Fibroblast of villous mesenchyme (primary cell): ENCODE data around the gene TOMM7. TPM values are rescaled to one million over a fixed set of nuclear protein-coding genes. Genes with fewer than 3 reads are reported as not detected.
"Not testable (repeated sequence)": the region's sequence is repeated elsewhere in the genome, so short reads cannot be mapped to it uniquely, and the experiment has no call there.

Source experiments
- DNase-seq: peaks from one replicate; pipeline ENCODE4 v3.0.0-alpha.2; 2010; ENCODE audit warnings: low read depth
- H3K4me3 ChIP-seq: 2 replicates; pipeline ENCODE4 v1.5.1; 2011; ENCODE audit warnings: low read depth, mild to moderate bottlenecking, low read length
- total RNA-seq: library from RNA; depleted of rRNA; stranded (reverse); fragments of >200 nt; gene quantifications from 2 replicates; pipeline ENCODE4 v1.2.3, GENCODE V29; 2012
- TF ChIP-seq, protein P1 (sequence below): IDR thresholded peaks from 2 replicates; pipeline ENCODE4 v1.5.1; 2012; ENCODE audit warnings: low read depth, mild to moderate bottlenecking, low read length; ENCODE audit not compliant: insufficient read depth

The TOMM7 gene
- total RNA-seq, 1 donor: 135 TPM

GRCh38 chr7:22805227-22805626 is 17.4 kb downstream of the TOMM7 start:
- H3K4me3 ChIP-seq: no peak overlapping the region
- DNase-seq: no peak
- TF ChIP-seq, protein P1, sequence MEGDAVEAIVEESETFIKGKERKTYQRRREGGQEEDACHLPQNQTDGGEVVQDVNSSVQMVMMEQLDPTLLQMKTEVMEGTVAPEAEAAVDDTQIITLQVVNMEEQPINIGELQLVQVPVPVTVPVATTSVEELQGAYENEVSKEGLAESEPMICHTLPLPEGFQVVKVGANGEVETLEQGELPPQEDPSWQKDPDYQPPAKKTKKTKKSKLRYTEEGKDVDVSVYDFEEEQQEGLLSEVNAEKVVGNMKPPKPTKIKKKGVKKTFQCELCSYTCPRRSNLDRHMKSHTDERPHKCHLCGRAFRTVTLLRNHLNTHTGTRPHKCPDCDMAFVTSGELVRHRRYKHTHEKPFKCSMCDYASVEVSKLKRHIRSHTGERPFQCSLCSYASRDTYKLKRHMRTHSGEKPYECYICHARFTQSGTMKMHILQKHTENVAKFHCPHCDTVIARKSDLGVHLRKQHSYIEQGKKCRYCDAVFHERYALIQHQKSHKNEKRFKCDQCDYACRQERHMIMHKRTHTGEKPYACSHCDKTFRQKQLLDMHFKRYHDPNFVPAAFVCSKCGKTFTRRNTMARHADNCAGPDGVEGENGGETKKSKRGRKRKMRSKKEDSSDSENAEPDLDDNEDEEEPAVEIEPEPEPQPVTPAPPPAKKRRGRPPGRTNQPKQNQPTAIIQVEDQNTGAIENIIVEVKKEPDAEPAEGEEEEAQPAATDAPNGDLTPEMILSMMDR: no peak

DNA sequence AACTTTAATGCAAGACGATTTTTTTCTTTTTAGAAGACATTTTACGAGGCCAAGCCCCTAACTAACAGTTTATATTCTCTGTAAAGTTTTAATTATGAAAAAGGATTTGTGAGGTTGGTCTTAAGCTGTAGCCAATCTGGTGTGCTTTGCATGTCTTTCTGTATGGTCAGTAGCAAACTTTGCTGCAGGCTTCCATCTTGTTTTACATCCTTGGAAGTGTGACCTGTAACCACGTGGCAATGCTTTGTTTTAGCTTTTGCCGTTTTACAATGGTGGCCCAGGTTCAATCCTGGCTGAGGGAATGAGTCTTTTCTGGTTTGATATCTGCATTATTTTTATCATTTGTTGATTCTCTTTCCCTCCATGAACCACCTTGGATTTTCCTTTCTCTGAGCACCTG is 19.8 kb downstream of the TOMM7 start:
- H3K4me3 ChIP-seq: not testable (repeated sequence)

GRCh38 chr7:22802426-22802825 is 20.2 kb downstream of the TOMM7 start:
- TF ChIP-seq, protein P1: no peak
- no peak for DNase-seq
- H3K4me3 ChIP-seq: no peak overlapping the region

More for the DNA sequence above, 19.8 kb downstream of the TOMM7 start:
- DNase-seq: not testable (repeated sequence)

- TF ChIP-seq, protein P1: no peak
- no peak for DNase-seq
- no peak overlapping the region for H3K4me3 ChIP-seq
These were observed 20.7 kb downstream of the TOMM7 start for GRCh38 chr7:22801912-22802311.

GRCh38 chr7:22799633-22800032 is 23.0 kb downstream of the TOMM7 start:
- no peak overlapping the region for H3K4me3 ChIP-seq
- no peak for DNase-seq
- TF ChIP-seq, protein P1: no peak

DNA sequence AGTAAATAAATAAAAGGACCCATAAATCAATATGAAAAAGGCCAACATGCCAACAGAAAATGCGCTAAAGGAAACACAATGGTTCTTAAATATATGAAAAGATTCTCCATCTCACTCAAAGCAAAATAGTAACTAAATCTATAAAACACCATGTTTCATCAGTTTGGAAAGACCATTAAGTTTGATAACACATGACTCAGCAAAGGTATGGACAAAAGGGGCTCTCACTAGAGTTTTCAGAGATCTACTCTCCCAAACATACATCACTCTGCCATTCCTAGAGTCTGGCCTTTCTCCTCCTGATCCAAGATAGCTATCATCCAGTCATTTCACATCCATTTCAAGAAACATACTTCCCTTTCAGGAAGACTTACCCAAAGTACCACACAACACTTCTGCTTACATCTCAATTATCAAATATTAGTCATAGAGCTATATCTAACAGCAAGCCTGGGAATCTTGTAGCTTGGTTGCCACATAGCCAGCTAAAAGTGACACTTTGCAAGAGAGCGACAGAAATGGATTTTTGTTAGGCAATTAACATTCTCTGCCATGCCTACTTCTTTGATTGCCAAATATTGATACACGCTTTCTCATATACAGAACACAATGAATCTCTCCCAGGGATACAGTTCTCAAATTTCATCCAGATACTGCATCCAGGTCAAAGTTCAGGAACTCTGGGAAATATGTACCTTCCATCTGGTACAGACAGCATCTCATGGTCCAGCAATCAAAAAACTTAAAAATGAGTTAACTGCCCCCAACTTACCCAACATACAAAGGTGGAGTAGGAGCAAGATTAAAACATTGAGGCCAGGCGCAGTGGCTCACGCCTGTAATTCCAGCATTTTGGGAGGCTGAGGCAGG is 28.8 kb downstream of the TOMM7 start:
- DNase-seq: no peak
- TF ChIP-seq, protein P1: no peak
- no peak overlapping the region for H3K4me3 ChIP-seq

GRCh38 chr7:22791204-22792158 is 31.2 kb downstream of the TOMM7 start:
- H3K4me3 ChIP-seq: no peak overlapping the region
- TF ChIP-seq, protein P1: no peak
- peak; percentile 46 for DNase-seq

GRCh38 chr7:22790640-22791039 is 32.0 kb downstream of the TOMM7 start:
- not testable (repeated sequence) for DNase-seq, H3K4me3 ChIP-seq
